ENCODE data around the gene PRDX2. TPM values are rescaled to one million over a fixed set of nuclear protein-coding genes. Genes with fewer than 3 reads are reported as not detected.

The PRDX2 gene
- total and polyA plus RNA-seq, 7 experiments from 2014 or later = 75.1 to 359 (median 118) TPM

DNA sequence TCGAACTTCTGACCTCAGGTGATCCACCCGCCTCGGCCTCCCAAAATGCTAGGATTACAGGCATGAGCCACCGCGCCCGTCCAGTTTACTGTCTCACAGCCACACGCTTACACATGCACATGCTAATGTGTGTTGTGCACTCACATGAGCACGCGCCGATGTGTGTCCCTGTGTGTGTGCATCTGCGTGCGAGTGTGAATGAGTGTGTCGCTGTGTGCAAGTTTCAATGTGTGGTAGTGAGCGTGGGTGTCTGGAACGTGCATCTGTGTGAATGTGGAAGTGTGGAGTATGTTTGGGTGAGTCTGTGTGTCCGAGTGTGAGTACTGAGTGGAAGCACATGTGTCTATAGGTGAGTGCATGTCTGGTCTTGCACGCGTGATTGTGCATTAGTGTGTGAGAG lies 40.9 kb upstream of the PRDX2 start:
- Histone ChIP-seq H3K27ac (ENCODE audit: low read depth, low read length) (no peak overlapping the region), H3K4me1 (ENCODE audit: control insufficient read depth in 2 of 2, insufficient read depth in 2 of 2, low read length in 2 of 2) (peaks cover 13 to 14% of the 10 kb centered on the region in 2 donors), H3K36me3 (ENCODE audit: control insufficient read depth in 2 of 3, insufficient read depth in 3 of 3, low read length in 3 of 3) (no peaks in the 10 kb centered on the region), H3K9me3 (ENCODE audit: control insufficient read depth in 2 of 3, low read length in 3 of 3) (no peaks in the 10 kb centered on the region), H3K27me3 (ENCODE audit: control insufficient read depth in 2 of 2, insufficient read depth in 2 of 2, low read length in 2 of 2) (peaks cover 16 to 28% of the 10 kb centered on the region in 2 donors), H3K4me3 (ENCODE audit: low read length) (no peak overlapping the region)
- peaks cover 48 to 77% (median 65%) of the 10 kb centered on the region in 5 donors for H3K27me3 Mint-ChIP-seq
- ATAC-seq = no peak
- intact Hi-C loops (cut with micrococcal nuclease) = no loop called here
- peaks cover 0 to 3% (median 0%) of the 10 kb centered on the region in 11 donors for H3K9me3 Mint-ChIP-seq
- H3K4me1 Mint-ChIP-seq = peaks cover 0 to 34% (median 25%) of the 10 kb centered on the region in 7 donors
- no peak for DNase-seq
- ChIA-PET CTCF (no interaction called here), POLR2A (no interaction called here)
- no peak overlapping the region for H3K27ac Mint-ChIP-seq
- no peak overlapping the region for H3K4me3 Mint-ChIP-seq
- H3K36me3 Mint-ChIP-seq = no peaks in the 10 kb centered on the region

DNA sequence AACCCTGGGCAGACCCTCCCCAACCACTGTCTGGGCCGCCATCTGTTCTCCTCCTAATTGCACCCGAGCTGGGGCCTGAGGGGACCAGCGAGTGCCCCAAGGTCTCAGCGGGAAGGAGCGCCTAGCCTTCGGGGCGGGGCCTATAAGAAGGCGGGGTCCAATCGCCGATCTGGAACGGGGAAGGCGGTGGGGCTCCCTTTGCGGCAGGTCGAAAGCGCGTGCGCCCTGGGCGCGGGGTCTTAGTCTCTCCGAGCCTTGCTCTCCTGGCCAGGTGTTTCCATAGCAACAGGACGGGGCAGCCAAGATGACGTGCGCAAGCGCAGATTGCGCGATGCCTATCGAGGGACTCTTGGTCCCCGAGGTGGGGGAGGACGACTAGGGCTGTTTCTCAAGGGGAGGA lies 39.5 kb upstream of the PRDX2 start:
- H3K36me3 ChIP-seq (ENCODE audit: control insufficient read depth in 2 of 3, insufficient read depth in 3 of 3, low read length in 3 of 3) = no peaks in the 10 kb centered on the region
- Mint-ChIP-seq H3K9me3 (peaks cover 0 to 5% (median 0%) of the 10 kb centered on the region in 11 donors), H3K36me3 (no peaks in the 10 kb centered on the region), H3K27me3 (peaks cover 60 to 81% (median 72%) of the 10 kb centered on the region in 5 donors), H3K4me1 (peaks cover 0 to 37% (median 24%) of the 10 kb centered on the region in 7 donors), H3K4me3 (peak overlapping the region in 7 of 10 donors; percentile 14 to 76 (median 39)), H3K27ac (no peak overlapping the region)
- intact Hi-C loops (cut with micrococcal nuclease) = no loop called here
- no peak overlapping the region for H3K27ac ChIP-seq (ENCODE audit: low read depth, low read length)
- ChIA-PET POLR2A (no interaction called here), CTCF (no interaction called here)
- no peaks in the 10 kb centered on the region for H3K9me3 ChIP-seq (ENCODE audit: control insufficient read depth in 2 of 3, low read length in 3 of 3)
- peaks cover 16 to 27% of the 10 kb centered on the region in 2 donors for H3K27me3 ChIP-seq (ENCODE audit: control insufficient read depth in 2 of 2, insufficient read depth in 2 of 2, low read length in 2 of 2)
- peaks cover 6 to 10% of the 10 kb centered on the region in 2 donors for H3K4me1 ChIP-seq (ENCODE audit: control insufficient read depth in 2 of 2, insufficient read depth in 2 of 2, low read length in 2 of 2)
- ATAC-seq (no peak), DNase-seq (peak in 1 of 9 donors; percentile 40)
- no peak overlapping the region for H3K4me3 ChIP-seq (ENCODE audit: low read length)

DNA sequence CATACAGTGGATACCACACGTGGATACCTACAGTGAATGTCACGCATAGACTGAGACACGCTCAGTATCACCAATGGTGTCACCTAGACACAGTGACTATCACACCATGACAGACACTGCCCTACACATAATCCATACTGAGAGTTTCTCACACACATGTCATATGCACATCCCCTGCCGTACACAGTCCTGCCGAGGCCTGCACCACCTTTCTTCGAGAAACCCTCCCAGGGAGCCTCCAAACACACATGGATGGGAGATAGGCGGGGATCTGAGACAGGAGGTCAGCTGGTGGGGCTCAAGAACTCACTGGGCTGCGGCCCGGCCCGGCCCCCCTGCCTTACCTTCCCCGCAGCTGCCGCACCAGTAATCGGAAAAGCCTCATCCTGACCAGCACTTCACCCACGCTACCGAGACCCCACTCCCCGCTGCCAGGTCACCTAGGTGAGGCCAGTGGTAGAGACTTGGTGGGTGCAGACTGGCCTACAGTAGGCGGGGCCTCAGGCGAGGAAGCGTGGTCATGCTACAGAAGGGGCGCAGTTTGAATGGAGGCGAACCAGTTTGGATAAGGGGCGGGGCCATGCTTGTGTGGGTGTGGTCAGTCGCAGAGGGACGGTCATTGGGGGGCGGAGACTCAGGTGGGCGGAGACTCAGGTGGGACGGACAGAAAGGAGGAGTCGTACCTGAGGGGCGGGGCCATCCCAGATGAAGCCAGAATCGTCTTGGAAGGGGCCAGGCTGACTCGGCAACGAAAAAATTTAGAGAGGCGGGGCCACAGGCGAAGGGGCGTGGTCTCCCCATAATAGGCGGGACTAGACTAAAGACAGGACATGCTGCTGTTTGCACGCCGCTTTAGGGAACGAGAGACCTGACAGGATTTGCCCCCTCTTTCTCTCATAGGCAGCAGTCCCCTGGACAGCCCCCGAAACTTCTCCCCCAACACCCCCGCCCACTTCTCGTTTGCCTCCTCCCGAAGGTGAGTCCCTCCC lies 38.8 kb upstream of the PRDX2 start:
- intact Hi-C loops (cut with micrococcal nuclease) = no loop called here
- CTCF ChIA-PET = no interaction called here
- peak overlapping the region in 9 of 10 donors; percentile 17 to 76 (median 39) for H3K4me3 Mint-ChIP-seq
- peaks cover 0 to 5% (median 0%) of the 10 kb centered on the region in 11 donors for H3K9me3 Mint-ChIP-seq
- H3K4me1 Mint-ChIP-seq = peaks cover 0 to 37% (median 24%) of the 10 kb centered on the region in 7 donors
- no peaks in the 10 kb centered on the region for H3K9me3 ChIP-seq (ENCODE audit: control insufficient read depth in 2 of 3, low read length in 3 of 3)
- H3K4me3 ChIP-seq (ENCODE audit: low read length) = no peak overlapping the region
- H3K27me3 Mint-ChIP-seq = peaks cover 66 to 82% (median 70%) of the 10 kb centered on the region in 5 donors
- peaks cover 16 to 27% of the 10 kb centered on the region in 2 donors for H3K27me3 ChIP-seq (ENCODE audit: control insufficient read depth in 2 of 2, insufficient read depth in 2 of 2, low read length in 2 of 2)
- ATAC-seq (peak; percentile 41), DNase-seq (peak in 2 of 9 donors; percentile 27 to 68)
- peak overlapping the region in 1 of 9 donors; percentile 43 for H3K27ac Mint-ChIP-seq
- POLR2A ChIA-PET = no interaction called here
- H3K4me1 ChIP-seq (ENCODE audit: control insufficient read depth in 2 of 2, insufficient read depth in 2 of 2, low read length in 2 of 2) = peaks cover 6 to 10% of the 10 kb centered on the region in 2 donors
- no peak overlapping the region for H3K27ac ChIP-seq (ENCODE audit: low read depth, low read length)
- H3K36me3 Mint-ChIP-seq = no peaks in the 10 kb centered on the region
- H3K36me3 ChIP-seq (ENCODE audit: control insufficient read depth in 2 of 3, insufficient read depth in 3 of 3, low read length in 3 of 3) = no peaks in the 10 kb centered on the region

DNA sequence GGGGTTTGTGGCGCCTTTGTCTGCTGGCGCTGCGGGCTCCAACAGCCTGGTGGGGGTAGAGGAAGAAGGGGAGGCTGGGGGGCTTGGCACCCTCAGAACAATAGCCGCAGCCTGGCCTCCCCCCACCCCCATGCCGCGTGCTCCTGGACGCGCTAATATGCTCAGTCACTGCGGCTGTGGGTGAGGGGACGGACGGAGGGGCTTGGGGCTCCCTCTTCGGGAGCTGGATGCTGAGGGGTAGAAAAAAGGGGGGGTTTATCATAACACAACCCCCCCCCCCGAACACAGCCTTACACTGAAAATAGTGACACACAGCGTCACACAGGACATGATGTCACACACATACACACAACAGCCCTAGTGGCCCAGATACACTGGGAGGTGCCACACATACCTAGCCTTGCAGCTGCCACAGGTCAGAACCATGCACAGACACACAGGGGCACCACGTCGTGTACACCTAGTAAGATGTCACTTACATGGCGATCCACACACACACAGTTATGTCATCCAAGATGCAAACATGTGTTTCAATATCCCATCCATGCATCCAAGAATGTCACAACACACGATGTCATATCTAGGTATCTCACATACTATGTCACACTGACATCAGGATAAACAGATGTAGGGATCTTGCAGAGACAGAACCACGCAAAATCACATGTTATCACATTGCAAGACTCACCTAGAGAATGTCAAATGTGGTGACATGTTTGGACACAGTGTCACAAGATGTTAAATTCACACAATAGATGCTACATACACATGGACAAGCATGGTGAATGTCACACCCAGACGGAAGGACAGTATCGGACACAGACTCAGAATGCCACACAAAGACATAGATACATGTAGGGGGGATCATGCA lies 37.5 kb upstream of the PRDX2 start:
- Mint-ChIP-seq H3K9me3 (peaks cover 0 to 5% (median 0%) of the 10 kb centered on the region in 11 donors), H3K36me3 (no peaks in the 10 kb centered on the region), H3K4me1 (peaks cover 0 to 45% (median 27%) of the 10 kb centered on the region in 7 donors), H3K27me3 (peaks cover 70 to 81% (median 73%) of the 10 kb centered on the region in 5 donors), H3K27ac (peak overlapping the region in 2 of 9 donors; percentile 24 to 30), H3K4me3 (peak overlapping the region; percentile 58 to 79 (median 72))
- ChIA-PET CTCF (interaction anchor here (0.7 kb wide), 1 partner anchor 8 kb away, joined by 4 read pairs; no protein-coding TSS in a partner anchor), POLR2A (no interaction called here)
- Histone ChIP-seq H3K27me3 (ENCODE audit: control insufficient read depth in 2 of 2, insufficient read depth in 2 of 2, low read length in 2 of 2) (peaks cover 16 to 34% of the 10 kb centered on the region in 2 donors), H3K9me3 (ENCODE audit: control insufficient read depth in 2 of 3, low read length in 3 of 3) (no peaks in the 10 kb centered on the region), H3K36me3 (ENCODE audit: control insufficient read depth in 2 of 3, insufficient read depth in 3 of 3, low read length in 3 of 3) (no peaks in the 10 kb centered on the region), H3K4me1 (ENCODE audit: control insufficient read depth in 2 of 2, insufficient read depth in 2 of 2, low read length in 2 of 2) (peaks cover 6 to 10% of the 10 kb centered on the region in 2 donors), H3K27ac (ENCODE audit: low read depth, low read length) (no peak overlapping the region), H3K4me3 (ENCODE audit: low read length) (no peak overlapping the region)
- ATAC-seq (peak; percentile 33), DNase-seq (no peak)
- intact Hi-C loops (cut with micrococcal nuclease) = loop anchor here in 1 of 2 donors (5.0 kb wide), 1 partner anchor 37 kb away; the partner anchor contains the start of genes PRDX2 and THSD8

DNA sequence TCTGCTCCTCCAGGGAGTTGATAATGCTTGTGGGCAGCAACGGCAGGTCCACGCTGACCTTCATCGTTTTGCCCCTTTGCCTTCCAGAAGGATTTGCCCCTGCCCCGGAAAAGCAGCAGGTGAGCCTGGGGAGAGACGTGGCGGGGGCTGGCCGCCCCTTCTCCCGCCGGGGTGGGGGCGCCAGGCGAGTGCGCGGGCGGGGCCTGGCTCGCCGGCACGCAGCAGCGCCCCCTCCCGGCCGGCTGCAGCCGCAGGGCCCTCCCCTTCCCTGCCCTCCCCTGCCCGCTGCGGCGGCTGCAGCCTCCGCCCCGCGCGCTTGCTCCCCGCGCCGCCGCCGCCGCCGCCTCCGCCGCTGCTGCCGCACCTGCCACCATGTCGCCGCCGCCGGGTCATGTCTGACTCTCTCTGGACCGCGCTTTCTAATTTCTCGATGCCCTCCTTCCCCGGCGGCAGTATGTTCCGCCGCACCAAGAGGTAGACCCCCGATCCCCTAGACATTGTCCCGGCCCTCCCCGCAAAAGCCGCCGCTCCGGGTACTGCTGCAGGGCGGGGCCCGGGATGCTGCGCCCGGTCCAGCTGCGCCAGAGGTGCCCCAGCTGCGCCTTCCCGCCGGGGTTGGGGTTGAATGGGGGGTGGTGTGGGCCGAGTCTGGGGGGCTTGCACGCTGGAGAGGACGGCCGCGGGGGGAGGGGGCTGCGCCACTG lies 36.7 kb upstream of the PRDX2 start, which contains the start of gene MAST1:
MAST1 (plus strand) TSS at position 334 of the 704 bp plus-strand sequence; CDS start at position 392, 58 bp downstream.
- H3K36me3 ChIP-seq (ENCODE audit: control insufficient read depth in 2 of 3, insufficient read depth in 3 of 3, low read length in 3 of 3) = no peaks in the 10 kb centered on the region
- intact Hi-C loops (cut with micrococcal nuclease) = loop anchor here in 1 of 2 donors (5.0 kb wide), 1 partner anchor 36 kb away; the partner anchor contains the start of genes PRDX2 and THSD8
- peaks cover 8 to 11% of the 10 kb centered on the region in 2 donors for H3K4me1 ChIP-seq (ENCODE audit: control insufficient read depth in 2 of 2, insufficient read depth in 2 of 2, low read length in 2 of 2)
- H3K9me3 ChIP-seq (ENCODE audit: control insufficient read depth in 2 of 3, low read length in 3 of 3) = no peaks in the 10 kb centered on the region
- peaks cover 16 to 33% of the 10 kb centered on the region in 2 donors for H3K27me3 ChIP-seq (ENCODE audit: control insufficient read depth in 2 of 2, insufficient read depth in 2 of 2, low read length in 2 of 2)
- Mint-ChIP-seq H3K27me3 (peaks cover 69 to 74% (median 73%) of the 10 kb centered on the region in 5 donors), H3K36me3 (no peaks in the 10 kb centered on the region), H3K4me1 (peaks cover 0 to 46% (median 29%) of the 10 kb centered on the region in 7 donors), H3K9me3 (peaks cover 0 to 5% (median 0%) of the 10 kb centered on the region in 11 donors), H3K4me3 (peak within 1 kb of the TSS; percentile 58 to 79 (median 72)), H3K27ac (peak within 1 kb of the TSS in 3 of 9 donors; percentile 12 to 30 (median 24))
- H3K4me3 ChIP-seq (ENCODE audit: low read length) = no peak within 1 kb of the TSS
- peak in 7 of 9 donors; percentile 37 to 78 (median 52) for DNase-seq
- peak; percentile 84 for ATAC-seq
- ChIA-PET CTCF (interaction anchor here (1.6 kb wide), 1 partner anchor 9 kb away, joined by 5 read pairs; no protein-coding TSS in a partner anchor), POLR2A (no interaction called here)
- no peak within 1 kb of the TSS for H3K27ac ChIP-seq (ENCODE audit: low read depth, low read length)

All from naive thymus-derived CD4-positive, alpha-beta T cell (primary cell).